Hepatocyte (in vitro differentiated cells): ENCODE measurements around the gene OR10V1.

Experiments used
- CTCF ChIP-seq: fragments of 200-600 bp; sonication (generic); IDR thresholded peaks from 2 replicates; pipeline ENCODE4 v1.5.1; 2016; ENCODE audit warnings: antibody characterized with exemption, mild to moderate bottlenecking; ENCODE audit not compliant: poor library complexity
- EZH2 ChIP-seq: fragments of 200-600 bp; sonication (generic); IDR thresholded peaks from 2 replicates; pipeline ENCODE4 v1.6.1; 2016; ENCODE audit warnings: antibody characterized with exemption, mild to moderate bottlenecking, borderline replicate concordance
- EZH2phosphoT487 ChIP-seq: fragments of 200-600 bp; sonication (generic); IDR thresholded peaks from one replicate; pipeline ENCODE4 v1.6.1; 2018; ENCODE audit warnings: antibody characterized with exemption, mild to moderate bottlenecking, low read depth, moderate library complexity; ENCODE audit not compliant: unreplicated experiment, severe bottlenecking

GRCh38 chr11:59708537-59708936, 5.1 kb downstream of the OR10V1 start:
- TF ChIP-seq CTCF (no peak), EZH2 (no peak), EZH2phosphoT487 (no peak)
